BLaER1 (cell line): Measurements from ENCODE around the gene KLHL30.

Source experiments
- H3K27ac ChIP-seq: shearing (Covaris generic); formaldehyde crosslinking; 2 replicates; pipeline ENCODE4 v1.8.1; 2022
- H3K27me3 ChIP-seq: shearing (Covaris generic); formaldehyde crosslinking; 2 replicates; pipeline ENCODE4 v1.8.1; 2022
- H3K36me3 ChIP-seq: shearing (Covaris generic); formaldehyde crosslinking; 2 replicates; pipeline ENCODE4 v1.8.1; 2022
- H3K4me1 ChIP-seq: shearing (Covaris generic); formaldehyde crosslinking; 2 replicates; pipeline ENCODE4 v1.8.1; 2022
- H3K4me2 ChIP-seq: shearing (Covaris generic); formaldehyde crosslinking; 2 replicates; pipeline ENCODE4 v1.8.1; 2022
- H3K4me3 ChIP-seq: shearing (Covaris generic); formaldehyde crosslinking; 2 replicates; pipeline ENCODE4 v1.8.1; 2022
- H3K9ac ChIP-seq: shearing (Covaris generic); formaldehyde crosslinking; 2 replicates; pipeline ENCODE4 v1.8.1; 2022
- H3K9me3 ChIP-seq: shearing (Covaris generic); formaldehyde crosslinking; 2 replicates; pipeline ENCODE4 v1.8.1; 2022
- H4K20me1 ChIP-seq: shearing (Covaris generic); formaldehyde crosslinking; 2 replicates; pipeline ENCODE4 v1.8.1; 2022
- Cebpa-rat ChIP-seq: shearing (Covaris generic); IDR thresholded peaks from 2 replicates; pipeline ENCODE4 v1.8.1; 2022

Gene KLHL30

GRCh38 chr2:238102865-238103264, 35.6 kb upstream of the KLHL30 start:
- H4K20me1 ChIP-seq, result no peaks in the 10 kb centered on the region
- no peak overlapping the region for H3K27ac ChIP-seq
- TF ChIP-seq Cebpa-rat, result no peak
- H3K9me3 ChIP-seq, result no peaks in the 10 kb centered on the region
- peak overlapping the region; percentile 39 for H3K4me2 ChIP-seq
- no peaks in the 10 kb centered on the region for H3K27me3 ChIP-seq
- H3K9ac ChIP-seq, result no peak overlapping the region
- H3K36me3 ChIP-seq, result no peaks in the 10 kb centered on the region
- no peak overlapping the region for H3K4me3 ChIP-seq
- H3K4me1 ChIP-seq, result peaks cover 99% of the 10 kb centered on the region

- Histone ChIP-seq H3K4me2 (peak overlapping the region; percentile 97; the same call in 1 of the 2 replicates), H3K27me3 (no peaks in the 10 kb centered on the region), H3K4me3 (no peak overlapping the region), H4K20me1 (no peaks in the 10 kb centered on the region), H3K27ac (no peak overlapping the region), H3K36me3 (no peaks in the 10 kb centered on the region), H3K4me1 (peaks cover 99% of the 10 kb centered on the region), H3K9ac (no peak overlapping the region), H3K9me3 (no peaks in the 10 kb centered on the region)
- no peak for TF ChIP-seq Cebpa-rat
Measured at GRCh38 chr2:238103465-238104225, 34.8 kb upstream of the KLHL30 start.

- H3K4me2 ChIP-seq, result peak overlapping the region; percentile 97
- H3K36me3 ChIP-seq, result no peaks in the 10 kb centered on the region
- no peak overlapping the region for H3K4me3 ChIP-seq
- peaks cover 99% of the 10 kb centered on the region for H3K4me1 ChIP-seq
- no peak for TF ChIP-seq Cebpa-rat
- no peaks in the 10 kb centered on the region for H3K9me3 ChIP-seq
- no peak overlapping the region for H3K27ac ChIP-seq
- no peaks in the 10 kb centered on the region for H3K27me3 ChIP-seq
- no peaks in the 10 kb centered on the region for H4K20me1 ChIP-seq
- no peak overlapping the region for H3K9ac ChIP-seq
Measured at GRCh38 chr2:238104226-238104690, 34.2 kb upstream of the KLHL30 start.

- Histone ChIP-seq H3K27ac (peak overlapping the region; percentile 88), H4K20me1 (no peaks in the 10 kb centered on the region), H3K4me3 (no peak overlapping the region), H3K9ac (no peak overlapping the region), H3K4me1 (peaks cover 99% of the 10 kb centered on the region), H3K9me3 (peaks cover 3% of the 10 kb centered on the region), H3K27me3 (no peaks in the 10 kb centered on the region), H3K36me3 (no peaks in the 10 kb centered on the region), H3K4me2 (peak overlapping the region; percentile 97)
- TF ChIP-seq Cebpa-rat, result no peak
Measured at GRCh38 chr2:238104691-238105371, 33.6 kb upstream of the KLHL30 start.

GRCh38 chr2:238105506-238106338, 32.7 kb upstream of the KLHL30 start:
- peak overlapping the region; percentile 48 for H3K4me3 ChIP-seq
- peak overlapping the region; percentile 68 for H3K9ac ChIP-seq
- peaks cover 91% of the 10 kb centered on the region for H3K4me1 ChIP-seq
- H3K27ac ChIP-seq, result peak overlapping the region; percentile 88
- no peaks in the 10 kb centered on the region for H3K27me3 ChIP-seq
- peak overlapping the region; percentile 97 for H3K4me2 ChIP-seq
- no peak for TF ChIP-seq Cebpa-rat
- H3K9me3 ChIP-seq, result peaks cover 11% of the 10 kb centered on the region
- no peaks in the 10 kb centered on the region for H3K36me3 ChIP-seq
- no peaks in the 10 kb centered on the region for H4K20me1 ChIP-seq

GRCh38 chr2:238106339-238106697, 32.1 kb upstream of the KLHL30 start:
- no peak for TF ChIP-seq Cebpa-rat
- H3K9me3 ChIP-seq, result peaks cover 17% of the 10 kb centered on the region
- H3K36me3 ChIP-seq, result no peaks in the 10 kb centered on the region
- peak overlapping the region; percentile 88 for H3K27ac ChIP-seq
- H3K4me1 ChIP-seq, result peaks cover 85% of the 10 kb centered on the region
- no peaks in the 10 kb centered on the region for H4K20me1 ChIP-seq
- H3K4me2 ChIP-seq, result peak overlapping the region; percentile 97
- no peaks in the 10 kb centered on the region for H3K27me3 ChIP-seq
- peak overlapping the region; percentile 48 for H3K4me3 ChIP-seq
- H3K9ac ChIP-seq, result peak overlapping the region; percentile 68

GRCh38 chr2:238106698-238107524, 31.6 kb upstream of the KLHL30 start:
- H4K20me1 ChIP-seq, result no peaks in the 10 kb centered on the region
- H3K36me3 ChIP-seq, result no peaks in the 10 kb centered on the region
- no peaks in the 10 kb centered on the region for H3K27me3 ChIP-seq
- peak overlapping the region; percentile 48 for H3K4me3 ChIP-seq
- H3K9ac ChIP-seq, result peak overlapping the region; percentile 68
- H3K9me3 ChIP-seq, result peaks cover 20% of the 10 kb centered on the region
- peak overlapping the region; percentile 97 for H3K4me2 ChIP-seq
- no peak for TF ChIP-seq Cebpa-rat
- peaks cover 79% of the 10 kb centered on the region for H3K4me1 ChIP-seq
- peak overlapping the region; percentile 88 for H3K27ac ChIP-seq

GRCh38 chr2:238107525-238108422, 30.7 kb upstream of the KLHL30 start:
- peak overlapping the region; percentile 97 for H3K4me2 ChIP-seq
- H3K9me3 ChIP-seq, result peaks cover 23% of the 10 kb centered on the region
- H3K27me3 ChIP-seq, result no peaks in the 10 kb centered on the region
- H3K4me3 ChIP-seq, result peak overlapping the region; percentile 48
- no peaks in the 10 kb centered on the region for H4K20me1 ChIP-seq
- no peak for TF ChIP-seq Cebpa-rat
- H3K27ac ChIP-seq, result peak overlapping the region; percentile 88
- H3K4me1 ChIP-seq, result peaks cover 71% of the 10 kb centered on the region
- H3K36me3 ChIP-seq, result no peaks in the 10 kb centered on the region
- H3K9ac ChIP-seq, result peak overlapping the region; percentile 68
